GM11168 (cell line): ENCODE results near the gene SAT1.

ENCODE experiments used
- in situ Hi-C: fragments of 300-500 bp; cut with MboI; formaldehyde crosslinking; loops from one replicate; pipeline ENCODE4 v1.12.0; 2022; ENCODE audit warnings: low sequenced_read_pairs; ENCODE audit not compliant: unreplicated experiment

SAT1 gene

GRCh38 chrX:23803931-23804381, 21.0 kb downstream of the SAT1 start:
- in situ Hi-C loops = no loop called here

DNA sequence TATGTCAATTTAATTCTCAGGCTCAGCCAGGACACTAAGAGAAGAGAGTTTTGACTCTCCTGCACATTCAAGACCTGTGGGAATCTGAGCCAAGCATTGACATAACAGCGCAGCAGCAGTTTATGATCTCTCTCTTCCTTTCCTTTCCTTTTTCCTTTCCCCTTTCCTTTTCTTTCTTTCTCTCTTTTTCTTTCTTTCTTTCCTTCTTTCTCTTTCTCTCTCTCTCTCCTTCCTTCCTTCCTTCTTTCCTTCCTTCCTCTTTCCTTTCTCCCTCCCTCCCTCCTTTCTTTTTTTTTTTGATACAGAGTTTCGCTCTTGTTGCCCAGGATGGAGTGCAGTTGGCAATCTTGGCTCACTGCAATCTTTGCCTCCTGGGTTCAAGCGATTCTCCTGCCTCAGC, 21.6 kb downstream of the SAT1 start:
- in situ Hi-C loops = no loop called here

DNA sequence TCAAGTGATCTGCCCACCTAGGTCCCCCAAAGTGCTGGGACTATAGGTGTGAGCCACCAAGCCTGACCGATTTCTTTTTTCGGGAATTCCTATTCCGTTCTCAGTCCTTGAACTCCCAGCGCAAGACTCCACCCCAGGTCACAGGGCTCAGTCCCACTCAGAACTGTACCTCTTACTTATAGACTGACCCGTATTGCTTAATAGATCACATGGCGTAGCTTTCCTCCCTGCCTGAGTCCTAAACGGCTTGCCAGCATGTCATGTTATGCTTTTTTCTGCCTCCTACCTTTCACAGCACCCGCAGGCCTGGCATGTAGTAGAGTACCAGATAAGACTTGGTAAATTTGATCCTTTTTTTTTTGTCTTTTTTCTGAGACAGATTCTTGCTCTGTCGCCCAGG, 22.4 kb downstream of the SAT1 start:
- in situ Hi-C loops = no loop called here

- in situ Hi-C loops = no loop called here
Measured at GRCh38 chrX:23810279-23810678, 27.3 kb downstream of the SAT1 start.

GRCh38 chrX:23811108-23811651, 28.2 kb downstream of the SAT1 start:
- in situ Hi-C loops = no loop called here

DNA sequence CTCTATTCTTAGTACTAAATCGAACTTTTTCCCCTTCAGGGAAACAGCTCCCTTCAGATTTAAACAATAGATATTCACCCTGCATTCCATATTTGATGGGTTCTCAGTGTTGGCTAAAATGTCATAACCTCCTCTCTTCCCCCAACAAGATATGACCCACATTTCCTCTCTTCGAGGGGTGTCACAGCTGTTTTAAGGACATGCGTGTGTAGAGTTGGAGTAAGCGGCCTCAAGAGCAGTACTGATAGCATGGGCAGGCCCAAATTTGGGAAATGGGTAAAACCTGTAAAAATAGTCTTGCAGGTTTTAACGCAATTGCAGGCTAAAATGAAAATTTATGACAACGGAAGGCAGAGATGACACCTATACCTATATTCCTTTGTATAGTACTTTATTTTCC, 28.7 kb downstream of the SAT1 start:
- in situ Hi-C loops = no loop called here

GRCh38 chrX:23813808-23814207, 30.8 kb downstream of the SAT1 start:
- in situ Hi-C loops = no loop called here

DNA sequence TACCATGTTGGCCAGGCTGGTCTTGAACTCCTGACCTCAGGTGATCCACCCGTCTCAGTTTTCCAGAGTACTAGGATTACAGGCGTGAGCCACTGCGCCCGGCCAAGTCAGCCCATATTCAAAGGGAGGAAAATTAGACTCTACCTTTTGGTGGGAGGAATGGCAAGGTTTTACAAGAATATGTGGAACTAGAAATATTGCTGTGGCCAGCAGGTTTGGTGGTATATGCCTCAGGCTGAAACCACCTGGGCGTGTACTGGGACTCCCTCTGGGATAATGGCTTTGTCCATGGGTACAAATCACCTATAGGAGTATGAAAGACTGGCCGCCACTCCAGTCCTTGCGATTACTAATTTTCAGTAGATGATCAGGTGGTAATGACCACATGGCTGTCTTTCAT, 32.4 kb downstream of the SAT1 start:
- in situ Hi-C loops = no loop called here

GRCh38 chrX:23816179-23816578, 33.2 kb downstream of the SAT1 start:
- in situ Hi-C loops = no loop called here

GRCh38 chrX:23817979-23818336, 35.0 kb downstream of the SAT1 start:
- in situ Hi-C loops = no loop called here

GRCh38 chrX:23819385-23820234, 36.6 kb downstream of the SAT1 start:
- in situ Hi-C loops = no loop called here

DNA sequence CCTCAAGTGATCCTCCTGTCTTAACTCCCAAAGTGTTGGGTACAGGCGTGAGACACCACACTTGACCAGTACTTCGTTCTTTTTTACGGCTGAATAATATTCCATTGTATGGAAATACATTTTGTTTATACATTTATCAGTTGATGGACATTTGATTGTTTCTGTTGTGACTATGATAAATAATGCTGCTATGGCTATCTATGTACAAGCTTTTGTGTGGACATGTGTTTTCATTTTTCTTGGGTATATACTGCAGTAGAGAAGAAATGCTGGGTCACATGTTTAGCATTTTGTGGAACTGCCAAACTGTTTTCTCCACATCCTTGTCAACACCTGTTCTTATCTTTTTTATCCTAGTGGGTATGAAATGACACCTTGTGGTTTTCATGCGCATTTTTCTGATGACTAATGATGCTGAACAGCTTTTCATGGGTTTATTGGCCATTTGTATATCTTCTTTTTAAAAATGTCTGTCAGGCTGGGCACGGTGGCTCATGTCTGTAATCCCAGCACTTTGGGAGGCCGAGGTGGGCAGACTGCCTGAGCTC, 37.3 kb downstream of the SAT1 start:
- in situ Hi-C loops = no loop called here

GRCh38 chrX:23821847-23822246, 38.9 kb downstream of the SAT1 start:
- in situ Hi-C loops = no loop called here

DNA sequence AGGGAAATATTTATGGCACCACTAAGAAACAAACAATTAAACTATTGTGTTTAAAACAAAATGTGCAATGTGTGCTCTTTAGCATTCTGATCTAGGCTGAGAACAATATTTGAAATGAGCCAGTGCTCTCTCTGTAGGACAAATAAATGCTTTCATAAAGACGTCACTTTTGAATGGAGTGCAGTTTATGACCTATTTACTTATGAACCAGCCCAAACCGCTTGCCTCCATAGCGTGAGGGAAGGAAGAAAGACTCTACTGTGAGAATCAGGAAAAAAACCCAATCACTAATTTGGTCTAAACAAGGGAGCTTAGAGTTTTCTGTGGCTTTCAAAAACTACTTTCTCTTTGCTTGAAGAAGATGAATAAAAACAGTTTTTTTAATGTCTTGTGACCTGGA, 39.4 kb downstream of the SAT1 start:
- in situ Hi-C loops = no loop called here

- in situ Hi-C loops = no loop called here
Measured at GRCh38 chrX:23822841-23823240, 39.9 kb downstream of the SAT1 start.

DNA sequence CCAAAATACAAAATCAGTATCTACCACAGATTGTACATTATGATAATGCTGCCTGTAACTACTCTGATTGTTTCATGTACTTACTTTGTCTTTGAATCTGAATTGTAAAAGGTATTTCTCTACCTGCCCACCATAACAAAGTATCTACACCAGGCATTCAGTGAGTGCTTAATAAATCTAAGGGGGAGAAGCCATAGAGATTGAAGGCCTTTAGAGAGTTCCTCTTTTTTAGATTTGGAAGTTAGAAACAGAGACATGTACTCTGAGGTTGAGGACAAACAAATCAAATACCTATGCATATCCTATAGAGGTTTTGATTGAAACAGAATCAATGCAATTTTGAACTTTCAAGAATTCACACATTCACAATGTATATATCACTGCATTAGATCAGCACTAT, 42.7 kb downstream of the SAT1 start:
- in situ Hi-C loops = no loop called here

GRCh38 chrX:23826216-23826615, 43.2 kb downstream of the SAT1 start:
- in situ Hi-C loops = no loop called here

DNA sequence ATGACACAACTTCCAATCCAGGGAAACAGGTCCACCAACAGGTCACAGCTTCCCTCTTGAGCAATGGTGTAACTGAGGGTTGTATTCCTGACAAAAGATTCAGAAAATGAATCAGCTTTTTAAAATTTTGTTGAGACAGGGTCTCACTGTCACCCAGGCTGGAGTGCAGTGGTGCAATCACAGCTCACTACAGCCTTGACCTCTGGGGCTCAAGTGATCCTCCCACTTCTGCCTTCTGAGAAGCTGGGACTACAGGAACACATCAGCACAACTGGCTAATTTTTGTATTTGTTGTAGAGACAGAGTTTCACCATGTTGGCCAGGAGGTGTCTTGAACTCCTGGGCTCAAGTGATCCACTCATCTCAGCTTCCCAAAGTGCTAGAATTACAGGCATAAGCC, 43.7 kb downstream of the SAT1 start:
- in situ Hi-C loops = no loop called here

GRCh38 chrX:23828881-23829280, 45.9 kb downstream of the SAT1 start:
- in situ Hi-C loops = no loop called here

DNA sequence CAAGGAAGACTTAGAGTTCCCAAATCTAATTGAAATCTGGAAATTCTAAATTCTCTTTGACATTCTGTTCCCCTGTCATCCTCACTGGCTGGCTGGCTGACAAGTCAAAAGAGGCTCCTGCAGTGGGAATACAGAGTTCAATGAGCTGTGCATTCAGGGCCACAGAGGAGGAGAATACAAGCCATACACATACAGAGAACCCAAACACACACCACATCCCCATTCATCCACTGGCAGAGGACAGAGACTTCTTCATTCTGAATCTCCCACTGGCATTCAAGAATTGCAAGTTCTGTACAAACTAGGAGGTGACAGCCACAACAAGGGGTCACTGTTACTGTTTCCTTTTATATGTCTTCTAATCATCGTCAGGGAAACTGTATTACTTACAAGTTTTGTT, 49.7 kb downstream of the SAT1 start:
- in situ Hi-C loops = no loop called here
